ENCODE results near the gene PIM1. TPM values are rescaled to one million over a fixed set of nuclear protein-coding genes. Genes with fewer than 3 reads are reported as not detected.

Gene PIM1
- polyA plus RNA-seq, 6 donors from 2014 or later: 15.0 to 46.3 (median 24.3) TPM

DNA sequence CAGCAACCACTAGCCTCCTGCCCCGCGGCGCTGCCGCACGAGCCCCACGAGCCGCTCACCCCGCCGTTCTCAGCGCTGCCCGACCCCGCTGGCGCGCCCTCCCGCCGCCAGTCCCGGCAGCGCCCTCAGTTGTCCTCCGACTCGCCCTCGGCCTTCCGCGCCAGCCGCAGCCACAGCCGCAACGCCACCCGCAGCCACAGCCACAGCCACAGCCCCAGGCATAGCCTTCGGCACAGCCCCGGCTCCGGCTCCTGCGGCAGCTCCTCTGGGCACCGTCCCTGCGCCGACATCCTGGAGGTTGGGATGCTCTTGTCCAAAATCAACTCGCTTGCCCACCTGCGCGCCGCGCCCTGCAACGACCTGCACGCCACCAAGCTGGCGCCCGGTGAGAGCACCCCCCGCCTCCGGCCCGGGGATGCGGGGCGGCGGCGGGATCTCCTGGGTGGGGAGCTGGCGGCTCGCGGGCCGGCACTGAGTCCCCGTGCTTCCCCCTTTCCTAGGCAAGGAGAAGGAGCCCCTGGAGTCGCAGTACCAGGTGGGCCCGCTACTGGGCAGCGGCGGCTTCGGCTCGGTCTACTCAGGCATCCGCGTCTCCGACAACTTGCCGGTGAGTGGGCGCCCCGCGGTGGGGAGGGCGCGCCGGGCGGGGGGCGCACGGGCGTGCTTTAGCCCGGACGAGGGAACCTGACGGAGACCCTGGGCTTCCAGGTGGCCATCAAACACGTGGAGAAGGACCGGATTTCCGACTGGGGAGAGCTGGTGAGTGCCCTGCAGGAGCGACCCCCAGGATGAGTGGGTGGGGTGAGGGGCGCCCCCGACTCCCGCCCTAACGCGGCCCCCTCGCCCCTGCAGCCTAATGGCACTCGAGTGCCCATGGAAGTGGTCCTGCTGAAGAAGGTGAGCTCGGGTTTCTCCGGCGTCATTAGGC, 585 bp downstream of the PIM1 start:
- DNase-seq (peak; percentile 49), ATAC-seq (ENCODE audit: low read depth in 2 of 2) (peak; percentile 5 to 9)
- Mint-ChIP-seq H3K27me3 (no peaks in the 10 kb centered on the region), H3K4me1 (peaks cover 38 to 55% (median 48%) of the 10 kb centered on the region in 3 donors), H3K36me3 (peaks cover 10 to 20% of the 10 kb centered on the region in 2 donors), H3K4me3 (peak overlapping the region; percentile 90 to 97 (median 92)), H3K27ac (peak overlapping the region in 5 of 6 donors; percentile 72 to 98 (median 88)), H3K9me3 (no peaks in the 10 kb centered on the region)

DNA sequence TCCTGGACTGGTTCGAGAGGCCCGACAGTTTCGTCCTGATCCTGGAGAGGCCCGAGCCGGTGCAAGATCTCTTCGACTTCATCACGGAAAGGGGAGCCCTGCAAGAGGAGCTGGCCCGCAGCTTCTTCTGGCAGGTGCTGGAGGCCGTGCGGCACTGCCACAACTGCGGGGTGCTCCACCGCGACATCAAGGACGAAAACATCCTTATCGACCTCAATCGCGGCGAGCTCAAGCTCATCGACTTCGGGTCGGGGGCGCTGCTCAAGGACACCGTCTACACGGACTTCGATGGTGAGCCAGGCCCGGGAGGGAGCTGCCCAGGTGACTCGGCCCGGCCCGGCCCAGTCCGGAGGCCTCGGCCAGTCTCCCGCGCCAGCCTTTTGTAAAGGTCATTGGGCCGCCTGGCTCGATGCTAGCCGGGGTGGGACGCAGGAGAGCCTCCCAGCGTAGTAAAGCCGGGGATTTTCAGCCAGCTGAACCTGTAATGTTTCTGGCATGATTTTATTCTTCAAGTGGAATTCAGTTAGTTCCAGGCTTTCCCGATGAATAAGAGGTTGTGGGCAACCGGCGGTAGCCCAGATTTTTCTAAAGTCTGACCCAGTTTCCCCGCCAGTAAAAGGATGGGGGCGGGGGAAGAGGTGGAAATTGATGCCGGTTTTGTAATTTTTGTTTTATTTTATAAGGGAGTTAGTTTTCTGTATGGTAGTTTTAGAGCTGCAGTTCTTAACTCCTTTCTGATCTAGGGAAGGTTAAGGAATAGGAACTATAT, 1.4 kb downstream of the PIM1 start:
- peak overlapping the region; percentile 90 to 97 (median 92) for H3K4me3 Mint-ChIP-seq
- no peaks in the 10 kb centered on the region for H3K9me3 Mint-ChIP-seq
- peaks cover 45 to 64% (median 57%) of the 10 kb centered on the region in 3 donors for H3K4me1 Mint-ChIP-seq
- peaks cover 10 to 22% of the 10 kb centered on the region in 2 donors for H3K36me3 Mint-ChIP-seq
- no peak for ATAC-seq (ENCODE audit: low read depth in 2 of 2)
- DNase-seq: peak; percentile 31
- peak overlapping the region; percentile 89 to 98 (median 96) for H3K27ac Mint-ChIP-seq
- no peaks in the 10 kb centered on the region for H3K27me3 Mint-ChIP-seq

DNA sequence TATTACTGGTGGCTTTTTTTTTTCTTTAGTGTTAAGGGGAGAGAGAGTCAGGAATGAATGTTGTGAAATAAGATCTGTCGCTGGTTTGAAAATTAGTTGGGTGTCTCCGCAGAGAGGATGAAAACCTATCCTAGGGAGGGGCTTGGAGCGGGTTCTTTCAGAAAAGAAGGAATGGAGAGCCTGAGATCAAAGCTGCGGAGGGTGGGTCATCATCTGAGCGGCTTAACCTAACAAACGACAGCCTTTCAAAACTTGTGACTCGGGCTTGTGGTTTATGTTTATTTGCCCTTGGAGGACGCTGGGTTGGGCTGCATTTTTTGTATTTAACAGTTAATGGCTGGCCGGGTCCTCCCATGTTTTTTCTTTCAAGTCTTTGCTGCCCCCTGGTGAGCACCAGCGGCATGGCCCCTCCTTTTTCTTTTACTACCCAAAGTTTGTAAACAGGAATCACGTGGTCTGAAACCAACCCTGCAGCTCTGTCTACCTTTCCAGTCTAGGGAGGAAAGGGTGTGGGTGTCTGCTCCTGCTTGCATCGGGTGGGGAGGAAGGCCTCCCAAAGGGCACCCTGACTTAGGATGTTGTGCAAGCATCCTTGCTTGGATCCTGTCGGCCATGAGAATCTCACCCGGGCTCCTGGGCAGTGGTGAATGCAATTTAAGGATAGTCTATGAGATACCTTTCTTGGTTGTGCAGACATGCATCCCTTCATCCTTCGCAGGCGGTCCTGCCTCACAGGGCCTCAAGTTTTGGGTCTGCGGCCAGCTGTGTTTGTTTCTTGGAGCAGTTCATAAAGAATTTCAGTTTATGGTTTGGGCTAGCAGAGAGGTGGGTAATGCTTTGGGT, 2.2 kb downstream of the PIM1 start:
- Mint-ChIP-seq H3K36me3 (peaks cover 10 to 22% of the 10 kb centered on the region in 2 donors), H3K4me1 (peaks cover 49 to 72% (median 65%) of the 10 kb centered on the region in 3 donors), H3K4me3 (peak overlapping the region; percentile 90 to 97 (median 92)), H3K27me3 (no peaks in the 10 kb centered on the region), H3K9me3 (no peaks in the 10 kb centered on the region), H3K27ac (peak overlapping the region; percentile 89 to 98 (median 96))
- ATAC-seq (ENCODE audit: low read depth in 2 of 2) (peak; percentile 10 to 11), DNase-seq (peak; percentile 89)

DNA sequence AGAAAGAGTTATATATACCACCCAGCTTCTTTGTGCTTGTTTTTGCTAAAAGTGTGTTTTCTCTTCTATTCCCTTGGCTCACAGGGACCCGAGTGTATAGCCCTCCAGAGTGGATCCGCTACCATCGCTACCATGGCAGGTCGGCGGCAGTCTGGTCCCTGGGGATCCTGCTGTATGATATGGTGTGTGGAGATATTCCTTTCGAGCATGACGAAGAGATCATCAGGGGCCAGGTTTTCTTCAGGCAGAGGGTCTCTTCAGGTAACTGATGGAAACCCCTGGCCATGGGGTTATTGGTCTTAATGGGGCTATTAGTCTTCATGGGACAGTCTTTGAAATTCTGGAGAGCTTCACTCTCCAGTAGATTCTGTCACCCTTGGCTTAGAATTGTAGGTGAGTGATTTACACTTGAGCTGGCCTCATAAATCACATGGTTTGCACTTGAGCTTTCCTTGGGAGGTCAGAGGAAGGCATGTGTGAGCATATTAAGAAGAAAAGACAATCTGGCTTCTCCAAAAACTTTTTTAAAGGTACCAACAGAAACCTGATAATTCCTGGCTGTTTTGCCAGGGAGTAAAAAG, 3.0 kb downstream of the PIM1 start:
- H3K36me3 Mint-ChIP-seq: peaks cover 10 to 22% of the 10 kb centered on the region in 2 donors
- H3K9me3 Mint-ChIP-seq: no peaks in the 10 kb centered on the region
- ATAC-seq (ENCODE audit: low read depth in 2 of 2) (no peak), DNase-seq (no peak)
- H3K4me1 Mint-ChIP-seq: peaks cover 58 to 80% (median 73%) of the 10 kb centered on the region in 3 donors
- no peaks in the 10 kb centered on the region for H3K27me3 Mint-ChIP-seq
- peak overlapping the region in 5 of 8 donors; percentile 48 to 95 (median 90) for H3K4me3 Mint-ChIP-seq
- peak overlapping the region in 4 of 6 donors; percentile 26 to 77 (median 50) for H3K27ac Mint-ChIP-seq

DNA sequence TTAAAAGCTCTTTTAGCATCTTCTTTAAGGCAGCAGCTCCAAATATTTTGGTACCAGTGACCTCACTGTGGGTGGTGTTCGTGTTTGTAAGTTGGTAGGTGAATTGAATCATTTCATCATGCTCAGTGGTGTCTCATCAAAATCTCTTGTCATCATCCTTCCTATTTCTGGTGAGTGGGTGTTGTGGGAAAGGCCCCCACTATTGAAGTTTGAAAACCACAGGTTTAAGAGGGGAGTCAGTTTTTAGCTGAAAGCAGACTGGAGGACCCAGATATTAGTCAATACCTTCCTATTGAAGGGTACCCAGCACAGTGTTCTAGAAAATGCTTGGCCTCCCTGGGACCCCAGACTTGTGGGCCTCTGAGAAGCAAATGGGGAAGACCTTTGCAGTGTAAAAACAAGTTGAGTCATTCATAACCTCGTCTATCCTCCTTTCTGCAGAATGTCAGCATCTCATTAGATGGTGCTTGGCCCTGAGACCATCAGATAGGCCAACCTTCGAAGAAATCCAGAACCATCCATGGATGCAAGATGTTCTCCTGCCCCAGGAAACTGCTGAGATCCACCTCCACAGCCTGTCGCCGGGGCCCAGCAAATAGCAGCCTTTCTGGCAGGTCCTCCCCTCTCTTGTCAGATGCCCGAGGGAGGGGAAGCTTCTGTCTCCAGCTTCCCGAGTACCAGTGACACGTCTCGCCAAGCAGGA, 3.7 kb downstream of the PIM1 start:
- H3K4me1 Mint-ChIP-seq: peaks cover 60 to 85% (median 76%) of the 10 kb centered on the region in 3 donors
- H3K27ac Mint-ChIP-seq: peak overlapping the region in 3 of 6 donors; percentile 28 to 72 (median 32)
- H3K27me3 Mint-ChIP-seq: no peaks in the 10 kb centered on the region
- ATAC-seq (ENCODE audit: low read depth in 2 of 2) (no peak), DNase-seq (no peak)
- H3K4me3 Mint-ChIP-seq: peak overlapping the region in 2 of 8 donors; percentile 47 to 90
- H3K36me3 Mint-ChIP-seq: peaks cover 10 to 22% of the 10 kb centered on the region in 2 donors
- no peaks in the 10 kb centered on the region for H3K9me3 Mint-ChIP-seq

DNA sequence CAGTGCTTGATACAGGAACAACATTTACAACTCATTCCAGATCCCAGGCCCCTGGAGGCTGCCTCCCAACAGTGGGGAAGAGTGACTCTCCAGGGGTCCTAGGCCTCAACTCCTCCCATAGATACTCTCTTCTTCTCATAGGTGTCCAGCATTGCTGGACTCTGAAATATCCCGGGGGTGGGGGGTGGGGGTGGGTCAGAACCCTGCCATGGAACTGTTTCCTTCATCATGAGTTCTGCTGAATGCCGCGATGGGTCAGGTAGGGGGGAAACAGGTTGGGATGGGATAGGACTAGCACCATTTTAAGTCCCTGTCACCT, 4.2 kb downstream of the PIM1 start:
- Mint-ChIP-seq H3K4me1 (peaks cover 56 to 80% (median 72%) of the 10 kb centered on the region in 3 donors), H3K36me3 (peaks cover 10 to 22% of the 10 kb centered on the region in 2 donors), H3K4me3 (peak overlapping the region in 2 of 8 donors; percentile 47 to 74), H3K27ac (peak overlapping the region in 2 of 6 donors; percentile 32 to 53), H3K27me3 (no peaks in the 10 kb centered on the region), H3K9me3 (no peaks in the 10 kb centered on the region)
- DNase-seq (no peak), ATAC-seq (ENCODE audit: low read depth in 2 of 2) (no peak)

DNA sequence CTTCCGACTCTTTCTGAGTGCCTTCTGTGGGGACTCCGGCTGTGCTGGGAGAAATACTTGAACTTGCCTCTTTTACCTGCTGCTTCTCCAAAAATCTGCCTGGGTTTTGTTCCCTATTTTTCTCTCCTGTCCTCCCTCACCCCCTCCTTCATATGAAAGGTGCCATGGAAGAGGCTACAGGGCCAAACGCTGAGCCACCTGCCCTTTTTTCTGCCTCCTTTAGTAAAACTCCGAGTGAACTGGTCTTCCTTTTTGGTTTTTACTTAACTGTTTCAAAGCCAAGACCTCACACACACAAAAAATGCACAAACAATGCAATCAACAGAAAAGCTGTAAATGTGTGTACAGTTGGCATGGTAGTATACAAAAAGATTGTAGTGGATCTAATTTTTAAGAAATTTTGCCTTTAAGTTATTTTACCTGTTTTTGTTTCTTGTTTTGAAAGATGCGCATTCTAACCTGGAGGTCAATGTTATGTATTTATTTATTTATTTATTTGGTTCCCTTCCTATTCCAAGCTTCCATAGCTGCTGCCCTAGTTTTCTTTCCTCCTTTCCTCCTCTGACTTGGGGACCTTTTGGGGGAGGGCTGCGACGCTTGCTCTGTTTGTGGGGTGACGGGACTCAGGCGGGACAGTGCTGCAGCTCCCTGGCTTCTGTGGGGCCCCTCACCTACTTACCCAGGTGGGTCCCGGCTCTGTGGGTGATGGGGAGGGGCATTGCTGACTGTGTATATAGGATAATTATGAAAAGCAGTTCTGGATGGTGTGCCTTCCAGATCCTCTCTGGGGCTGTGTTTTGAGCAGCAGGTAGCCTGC, 4.8 kb downstream of the PIM1 start:
- peak overlapping the region in 4 of 6 donors; percentile 53 to 89 (median 82) for H3K27ac Mint-ChIP-seq
- H3K4me3 Mint-ChIP-seq: peak overlapping the region in 5 of 8 donors; percentile 36 to 81 (median 62)
- peaks cover 52 to 76% (median 68%) of the 10 kb centered on the region in 3 donors for H3K4me1 Mint-ChIP-seq
- no peaks in the 10 kb centered on the region for H3K9me3 Mint-ChIP-seq
- H3K27me3 Mint-ChIP-seq: no peaks in the 10 kb centered on the region
- DNase-seq (no peak), ATAC-seq (ENCODE audit: low read depth in 2 of 2) (no peak)
- H3K36me3 Mint-ChIP-seq: peaks cover 10 to 22% of the 10 kb centered on the region in 2 donors

DNA sequence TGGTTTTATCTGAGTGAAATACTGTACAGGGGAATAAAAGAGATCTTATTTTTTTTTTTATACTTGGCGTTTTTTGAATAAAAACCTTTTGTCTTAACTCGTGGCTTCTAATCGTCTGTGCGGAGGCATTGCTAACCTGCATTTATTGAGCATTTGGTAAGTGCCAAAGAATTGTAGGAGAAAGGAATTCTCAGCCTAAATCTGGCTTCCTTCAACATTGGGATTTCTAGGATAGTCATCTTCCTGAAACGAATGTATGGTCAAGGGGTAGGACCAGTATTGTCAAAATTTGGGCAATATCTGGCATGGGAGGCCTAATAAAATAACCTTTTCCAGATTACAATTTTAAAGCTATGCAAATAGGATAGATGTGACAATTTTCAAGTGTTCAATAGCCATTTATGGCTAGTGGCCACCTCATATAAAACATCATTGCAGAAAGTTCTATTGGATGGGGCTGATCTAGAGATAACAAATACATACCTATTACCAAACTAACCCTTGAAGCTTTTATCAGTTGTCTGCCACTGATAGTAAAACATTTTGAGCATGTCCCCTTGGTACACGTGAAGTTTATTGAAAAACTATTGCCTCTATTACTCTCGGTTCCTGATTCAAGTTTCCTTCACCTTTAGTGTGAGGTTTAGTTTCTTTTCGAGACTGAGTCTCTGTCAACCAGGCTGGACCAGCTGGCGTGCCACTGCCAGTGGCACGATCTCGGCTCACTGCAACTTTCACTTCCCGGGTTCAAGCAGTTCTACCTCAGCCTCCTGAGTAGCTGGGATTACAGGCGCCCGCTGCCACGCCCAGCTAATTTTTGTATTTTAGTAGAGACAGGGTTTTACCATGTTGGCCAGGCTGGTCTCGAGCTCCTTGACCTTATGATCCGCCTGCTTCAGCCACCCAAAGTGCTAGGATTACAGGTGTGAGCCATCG, 5.6 kb downstream of the PIM1 start:
- Mint-ChIP-seq H3K4me3 (peak overlapping the region; percentile 36 to 90 (median 78)), H3K9me3 (no peaks in the 10 kb centered on the region), H3K4me1 (peaks cover 52 to 76% (median 68%) of the 10 kb centered on the region in 3 donors), H3K27ac (peak overlapping the region; percentile 47 to 97 (median 90)), H3K27me3 (no peaks in the 10 kb centered on the region), H3K36me3 (peaks cover 10 to 22% of the 10 kb centered on the region in 2 donors)
- ATAC-seq (ENCODE audit: low read depth in 2 of 2) (peak; percentile 68 to 70), DNase-seq (peak; percentile 75)

DNA sequence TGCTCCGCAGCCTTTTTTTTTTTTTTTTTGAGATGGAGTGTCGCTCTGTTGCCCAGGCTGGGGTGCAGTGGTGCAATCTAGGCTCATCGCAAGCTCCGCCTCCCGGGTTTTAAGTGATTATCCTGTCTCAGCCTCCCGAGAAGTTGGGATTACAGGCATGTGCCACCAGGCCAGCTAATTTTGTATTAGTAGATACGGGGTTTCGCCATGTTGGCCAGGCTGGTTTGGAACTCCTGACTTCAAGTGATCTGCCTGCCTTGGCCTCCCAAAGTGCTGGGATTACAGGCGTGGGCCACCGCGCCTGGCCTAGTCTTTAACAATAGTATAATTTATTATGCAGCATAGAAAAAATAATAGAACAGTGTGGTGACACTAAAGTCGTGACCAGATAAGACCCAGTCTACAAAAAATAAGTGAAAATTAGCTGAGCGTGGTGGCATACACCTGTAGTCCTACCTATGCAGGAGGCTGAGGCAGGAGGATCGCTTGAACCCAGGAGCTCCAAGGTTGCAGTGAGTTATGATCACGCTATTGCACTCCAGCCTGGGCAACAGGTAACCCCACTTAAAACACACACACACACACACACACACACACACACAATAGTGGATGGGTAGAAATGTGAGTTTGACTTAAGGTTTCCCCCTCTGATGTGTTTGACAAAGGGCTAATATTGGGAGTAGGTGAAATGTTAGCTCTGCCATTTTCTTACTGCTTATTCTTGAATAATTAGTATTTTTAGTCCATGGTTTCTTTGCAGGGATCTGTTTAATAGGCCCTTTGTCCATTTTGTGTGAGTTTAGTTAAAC, 6.5 kb downstream of the PIM1 start:
- ATAC-seq (ENCODE audit: low read depth in 2 of 2) (no peak), DNase-seq (no peak)
- H3K27ac Mint-ChIP-seq: peak overlapping the region; percentile 47 to 97 (median 87)
- peak overlapping the region in 7 of 8 donors; percentile 26 to 90 (median 79) for H3K4me3 Mint-ChIP-seq
- H3K9me3 Mint-ChIP-seq: no peaks in the 10 kb centered on the region
- H3K36me3 Mint-ChIP-seq: peaks cover 10 to 22% of the 10 kb centered on the region in 2 donors
- peaks cover 47 to 70% (median 61%) of the 10 kb centered on the region in 3 donors for H3K4me1 Mint-ChIP-seq
- no peaks in the 10 kb centered on the region for H3K27me3 Mint-ChIP-seq

Data from naive B cell (primary cell).